Uterus (tissue), 4 donors: ENCODE results near the gene RAB4B. TPM values are rescaled to one million over a fixed set of nuclear protein-coding genes. Genes with fewer than 3 reads are reported as not detected.
"Not testable (repeated sequence)": the region's sequence is repeated elsewhere in the genome, so short reads cannot be mapped to it uniquely, and the experiment has no call there.

Experiments
- DNase-seq, 2 donors: peaks; one replicate each; pipeline ENCODE4 v3.0.0-alpha.2; 2019 to 2020
- H3K27ac ChIP-seq, 2 donors: fragments of 200-600 bp; sonication (generic); 1 replicate in 1 of 2; 2 replicates in 1 of 2; pipeline ENCODE4 v1.5.1; 2016 to 2018
- H3K27me3 ChIP-seq, 2 donors: fragments of 200-600 bp; sonication (generic); one replicate each; pipeline ENCODE4 v1.5.1; 2018 to 2019; ENCODE audit warnings: control low read depth in 1 of 2
- H3K36me3 ChIP-seq, 2 donors: fragments of 200-600 bp; sonication (generic); one replicate each; pipeline ENCODE4 v1.5.1; 2019; ENCODE audit warnings: control low read depth in 1 of 2
- H3K4me1 ChIP-seq, 2 donors: fragments of 200-600 bp; sonication (generic); one replicate each; pipeline ENCODE4 v1.5.1; 2018 to 2019; ENCODE audit warnings: control low read depth in 1 of 2
- H3K4me3 ChIP-seq, 2 donors: fragments of 200-600 bp; sonication (generic); 1 replicate in 1 of 2; 2 replicates in 1 of 2; pipeline ENCODE4 v1.5.1; 2018 to 2019; ENCODE audit warnings: mild to moderate bottlenecking in 1 of 2
- H3K9me3 ChIP-seq, 2 donors: fragments of 200-600 bp; sonication (generic); one replicate each; pipeline ENCODE4 v1.5.1; 2019; ENCODE audit warnings: control low read depth in 1 of 2
- POLR2A ChIP-seq, 2 donors: fragments of 450-650 bp; IDR thresholded peaks; one replicate each; pipeline ENCODE4 v1.6.1; 2016; ENCODE audit warnings: antibody characterized with exemption in 2 of 2, mild to moderate bottlenecking in 1 of 2, moderate library complexity in 1 of 2
- intact Hi-C: fragments of 100-400 bp; cut with DNase I; formaldehyde crosslinking; loops from one replicate; pipeline ENCODE4 v1.15.1; 2023; ENCODE audit warnings: low total_unique reads
- total RNA-seq, 4 donors: library from RNA; depleted of rRNA in 3 of 4; stranded (reverse); fragments of >200 nt in 3 of 4; gene quantifications; one replicate each; pipeline versions ENCODE4 v1.1.0 to v1.2.4, GENCODE V29; 2014 to 2023
- TF ChIP-seq, protein P1 (sequence below), 4 experiments: fragments of 200-600 bp in 2 of 4; fragments of 450-650 bp in 2 of 4; sonication (generic) in 2 of 4; IDR thresholded peaks; one replicate each; pipeline ENCODE4 v1.5.1; 2016 to 2019; ENCODE audit warnings: antibody characterized with exemption in 4 of 4, mild to moderate bottlenecking in 2 of 4, moderate library complexity in 1 of 4
- donor health status: DM: yes; HTN: yes; CAD: no.

RAB4B gene
- total RNA-seq, 4 donors from 2014 or later = 7.4 to 26.3 (median 18.1) TPM

DNA sequence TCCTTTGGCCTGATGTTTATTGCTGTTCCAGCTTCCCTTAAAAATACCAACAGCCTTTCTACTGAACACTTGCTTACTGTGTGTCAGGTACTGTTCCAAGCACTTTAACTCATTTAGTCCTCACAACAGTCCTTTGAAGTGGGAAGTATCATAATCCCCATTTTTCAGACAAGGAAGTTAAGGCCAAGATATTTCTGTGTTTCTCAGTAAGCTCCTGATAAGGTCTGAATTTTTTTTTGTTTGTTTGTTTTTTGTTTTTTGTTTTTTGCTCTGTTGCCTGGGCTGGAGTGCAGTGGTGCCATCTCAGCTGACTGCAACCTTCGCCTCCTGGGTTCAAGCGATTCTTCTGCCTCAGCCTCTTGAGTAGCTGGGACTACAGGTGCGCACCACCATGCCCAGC lies 19.6 kb upstream of the RAB4B start:
- H3K4me1 ChIP-seq = peaks cover 0 to 3% of the 10 kb centered on the region in 2 donors
- H3K36me3 ChIP-seq = no peaks in the 10 kb centered on the region
- no peaks in the 10 kb centered on the region for H3K9me3 ChIP-seq
- intact Hi-C loops = no loop called here
- TF ChIP-seq, protein P1, sequence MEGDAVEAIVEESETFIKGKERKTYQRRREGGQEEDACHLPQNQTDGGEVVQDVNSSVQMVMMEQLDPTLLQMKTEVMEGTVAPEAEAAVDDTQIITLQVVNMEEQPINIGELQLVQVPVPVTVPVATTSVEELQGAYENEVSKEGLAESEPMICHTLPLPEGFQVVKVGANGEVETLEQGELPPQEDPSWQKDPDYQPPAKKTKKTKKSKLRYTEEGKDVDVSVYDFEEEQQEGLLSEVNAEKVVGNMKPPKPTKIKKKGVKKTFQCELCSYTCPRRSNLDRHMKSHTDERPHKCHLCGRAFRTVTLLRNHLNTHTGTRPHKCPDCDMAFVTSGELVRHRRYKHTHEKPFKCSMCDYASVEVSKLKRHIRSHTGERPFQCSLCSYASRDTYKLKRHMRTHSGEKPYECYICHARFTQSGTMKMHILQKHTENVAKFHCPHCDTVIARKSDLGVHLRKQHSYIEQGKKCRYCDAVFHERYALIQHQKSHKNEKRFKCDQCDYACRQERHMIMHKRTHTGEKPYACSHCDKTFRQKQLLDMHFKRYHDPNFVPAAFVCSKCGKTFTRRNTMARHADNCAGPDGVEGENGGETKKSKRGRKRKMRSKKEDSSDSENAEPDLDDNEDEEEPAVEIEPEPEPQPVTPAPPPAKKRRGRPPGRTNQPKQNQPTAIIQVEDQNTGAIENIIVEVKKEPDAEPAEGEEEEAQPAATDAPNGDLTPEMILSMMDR (IDR thresholded peaks at IDR 0.05) = no peak
- no peak for TF ChIP-seq POLR2A (IDR thresholded peaks at IDR 0.05)
- no peak for DNase-seq
- H3K27me3 ChIP-seq = no peaks in the 10 kb centered on the region
- H3K4me3 ChIP-seq = no peak overlapping the region
- H3K27ac ChIP-seq = no peak overlapping the region

DNA sequence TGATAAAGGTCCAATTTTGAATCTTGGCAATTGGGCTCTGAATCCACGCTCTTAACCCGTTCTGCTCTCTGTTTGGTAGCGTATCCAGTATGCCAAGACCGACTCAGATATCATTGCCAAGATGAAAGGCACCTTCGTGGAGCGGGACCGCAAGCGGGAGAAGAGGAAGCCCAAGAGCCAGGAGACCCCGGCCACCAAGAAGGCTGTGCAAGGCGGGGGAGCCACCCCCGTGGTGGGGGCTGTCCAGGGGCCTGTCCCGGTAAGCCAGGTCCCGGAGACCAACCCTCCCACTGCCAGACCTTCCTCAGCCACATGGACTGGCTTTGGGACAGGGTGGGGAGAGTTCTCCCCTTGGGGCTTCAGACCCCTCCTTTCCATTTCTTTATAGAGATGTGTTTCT lies 18.7 kb upstream of the RAB4B start:
- TF ChIP-seq, protein P1 (IDR thresholded peaks at IDR 0.05) = no peak
- no peak for TF ChIP-seq POLR2A (IDR thresholded peaks at IDR 0.05)
- H3K4me1 ChIP-seq = no peaks in the 10 kb centered on the region
- H3K36me3 ChIP-seq = no peaks in the 10 kb centered on the region
- H3K4me3 ChIP-seq = no peak overlapping the region
- no peak for DNase-seq
- H3K27me3 ChIP-seq = no peaks in the 10 kb centered on the region
- H3K9me3 ChIP-seq = no peaks in the 10 kb centered on the region
- intact Hi-C loops = no loop called here
- no peak overlapping the region for H3K27ac ChIP-seq

DNA sequence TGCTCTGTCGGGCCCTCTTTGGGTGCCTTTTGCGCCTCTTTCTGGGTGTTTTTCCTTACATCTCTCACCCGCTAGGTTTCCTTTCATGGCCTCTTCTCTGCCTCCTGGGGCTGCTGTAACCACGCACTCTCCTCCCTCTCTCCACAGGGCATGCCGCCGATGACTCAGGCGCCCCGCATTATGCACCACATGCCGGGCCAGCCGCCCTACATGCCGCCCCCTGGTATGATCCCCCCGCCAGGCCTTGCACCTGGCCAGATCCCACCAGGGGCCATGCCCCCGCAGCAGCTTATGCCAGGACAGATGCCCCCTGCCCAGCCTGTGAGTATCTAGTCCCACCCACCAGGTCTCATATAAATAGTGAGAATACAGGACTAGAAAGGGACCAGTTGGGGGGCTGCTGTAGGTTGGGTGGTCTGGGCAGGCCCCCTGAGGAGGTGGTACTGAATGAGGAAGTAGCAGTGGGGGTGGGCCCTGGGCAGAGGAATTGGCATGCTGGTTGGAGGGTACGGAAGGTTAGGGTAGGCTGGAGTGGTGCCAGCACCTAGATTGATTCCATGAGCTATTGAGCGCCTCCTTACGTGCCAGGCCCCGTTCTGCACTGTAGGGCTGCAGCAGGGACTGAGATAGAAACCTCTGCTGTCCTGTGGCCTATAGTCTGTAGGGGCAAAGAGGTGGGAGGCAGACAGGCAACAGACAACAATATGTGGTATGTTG lies 15.1 kb upstream of the RAB4B start:
- intact Hi-C loops = no loop called here
- H3K27me3 ChIP-seq = no peaks in the 10 kb centered on the region
- H3K4me1 ChIP-seq = no peaks in the 10 kb centered on the region
- no peaks in the 10 kb centered on the region for H3K9me3 ChIP-seq
- H3K4me3 ChIP-seq = no peak overlapping the region
- no peak overlapping the region for H3K27ac ChIP-seq
- H3K36me3 ChIP-seq = no peaks in the 10 kb centered on the region
- TF ChIP-seq, protein P1 (IDR thresholded peaks at IDR 0.05) = no peak
- no peak for TF ChIP-seq POLR2A (IDR thresholded peaks at IDR 0.05)
- DNase-seq = no peak

DNA sequence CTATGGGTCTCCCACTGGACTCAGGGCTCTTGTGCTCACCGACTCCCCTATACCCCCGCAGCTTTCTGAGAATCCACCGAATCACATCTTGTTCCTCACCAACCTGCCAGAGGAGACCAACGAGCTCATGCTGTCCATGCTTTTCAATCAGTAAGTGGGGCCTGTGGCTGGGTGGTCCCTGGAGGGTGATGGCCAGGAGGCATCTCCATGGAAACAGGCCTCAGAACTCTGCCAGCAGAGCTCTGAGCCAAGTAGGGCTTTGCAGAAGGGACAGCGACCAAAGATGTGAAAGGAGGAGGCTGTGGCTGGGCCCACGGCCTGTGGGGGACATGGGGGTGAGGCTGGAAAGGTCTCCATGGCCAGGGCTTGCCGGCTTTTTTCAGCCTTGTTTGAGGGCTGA lies 14.5 kb upstream of the RAB4B start:
- intact Hi-C loops = no loop called here
- H3K9me3 ChIP-seq = no peaks in the 10 kb centered on the region
- H3K27ac ChIP-seq = no peak overlapping the region
- no peaks in the 10 kb centered on the region for H3K4me1 ChIP-seq
- H3K27me3 ChIP-seq = no peaks in the 10 kb centered on the region
- H3K4me3 ChIP-seq = no peak overlapping the region
- TF ChIP-seq, protein P1 (IDR thresholded peaks at IDR 0.05) = no peak
- TF ChIP-seq POLR2A (IDR thresholded peaks at IDR 0.05) = no peak
- H3K36me3 ChIP-seq = no peaks in the 10 kb centered on the region
- DNase-seq = no peak

DNA sequence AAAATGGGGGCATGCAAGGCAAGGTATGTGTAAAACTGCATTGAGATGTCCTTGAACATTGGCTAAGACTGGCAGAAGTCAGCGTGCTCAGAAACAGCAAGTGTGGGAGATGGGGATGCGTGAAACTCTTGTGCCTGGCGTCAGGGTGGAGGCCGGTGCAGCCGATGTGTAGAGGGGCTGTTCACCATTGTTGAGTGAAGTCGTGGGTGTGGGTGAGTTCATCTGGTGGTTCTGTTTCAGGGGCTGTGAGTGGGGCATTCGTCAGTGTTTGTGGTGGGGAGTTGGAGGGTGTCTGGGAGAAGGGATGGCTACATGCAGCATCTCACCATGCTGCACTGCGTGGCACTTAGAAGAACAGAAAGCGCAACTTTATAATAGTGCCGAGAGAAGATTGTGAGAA lies 14.1 kb upstream of the RAB4B start:
- no peak for TF ChIP-seq POLR2A (IDR thresholded peaks at IDR 0.05)
- TF ChIP-seq, protein P1 (IDR thresholded peaks at IDR 0.05) = no peak
- no peaks in the 10 kb centered on the region for H3K36me3 ChIP-seq
- H3K27ac ChIP-seq = no peak overlapping the region
- DNase-seq = no peak
- H3K4me3 ChIP-seq = no peak overlapping the region
- H3K9me3 ChIP-seq = no peaks in the 10 kb centered on the region
- intact Hi-C loops = no loop called here
- no peaks in the 10 kb centered on the region for H3K27me3 ChIP-seq
- no peaks in the 10 kb centered on the region for H3K4me1 ChIP-seq

DNA sequence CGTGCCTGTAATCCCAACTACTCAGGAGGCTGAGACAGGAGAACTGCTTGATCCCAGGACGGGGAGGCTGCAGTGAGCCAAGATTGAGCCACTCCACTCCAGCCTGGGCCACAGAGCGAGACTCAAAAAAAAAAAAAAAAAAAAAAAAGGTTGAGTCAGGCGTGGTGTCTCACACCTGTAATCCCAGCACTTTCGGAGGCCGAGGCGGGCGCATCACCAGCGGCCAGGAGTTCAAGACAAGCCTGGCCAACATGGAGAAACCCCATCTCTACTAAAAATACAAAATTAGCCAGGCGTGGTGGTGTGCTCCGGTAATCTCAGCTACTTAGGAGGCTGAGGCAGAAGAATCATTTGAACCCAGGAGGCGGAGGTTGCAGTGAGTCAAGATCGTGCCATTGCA lies 11.7 kb upstream of the RAB4B start:
- H3K36me3 ChIP-seq, H3K27me3 ChIP-seq, intact Hi-C loops, H3K4me3 ChIP-seq, H3K4me1 ChIP-seq, DNase-seq, H3K9me3 ChIP-seq, H3K27ac ChIP-seq: not testable (repeated sequence)
